ENCODE results near the gene MAF. TPM values are rescaled to one million over a fixed set of nuclear protein-coding genes. Genes with fewer than 3 reads are reported as not detected.

The MAF gene
- polyA plus RNA-seq, 3 donors: 0.03 to 0.92 TPM; not detected in 1

DNA sequence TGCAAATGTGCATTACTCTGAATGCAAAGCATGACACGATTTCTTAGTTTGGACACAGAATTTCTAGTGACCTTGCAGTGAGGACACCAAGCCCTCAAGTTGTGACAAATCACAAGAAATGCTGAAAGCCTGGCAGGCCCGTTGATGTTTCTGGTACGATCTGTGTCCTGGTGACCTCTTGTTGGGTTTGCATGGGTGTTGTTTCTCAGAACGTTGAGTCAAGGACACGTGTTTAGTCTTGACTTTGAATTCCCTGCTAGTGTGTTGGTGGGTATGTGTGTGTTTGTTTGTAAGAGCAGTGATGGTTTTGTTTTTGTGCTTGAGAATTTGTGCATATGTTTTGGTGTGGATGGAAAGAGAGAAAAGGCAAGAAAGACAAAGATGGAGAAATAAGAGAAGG, 37.8 kb upstream of the MAF start:
- Mint-ChIP-seq H3K4me1 (peaks cover 5% of the 10 kb centered on the region), H3K36me3 (no peaks in the 10 kb centered on the region), H3K27ac (no peak overlapping the region), H3K4me3 (no peak overlapping the region), H3K27me3 (ENCODE audit: low read depth in 3 of 3) (peaks cover 6 to 13% (median 7%) of the 10 kb centered on the region in 3 donors), H3K9me3 (peaks cover 0 to 7% (median 0%) of the 10 kb centered on the region in 7 donors)
- TF ChIP-seq, protein P1, sequence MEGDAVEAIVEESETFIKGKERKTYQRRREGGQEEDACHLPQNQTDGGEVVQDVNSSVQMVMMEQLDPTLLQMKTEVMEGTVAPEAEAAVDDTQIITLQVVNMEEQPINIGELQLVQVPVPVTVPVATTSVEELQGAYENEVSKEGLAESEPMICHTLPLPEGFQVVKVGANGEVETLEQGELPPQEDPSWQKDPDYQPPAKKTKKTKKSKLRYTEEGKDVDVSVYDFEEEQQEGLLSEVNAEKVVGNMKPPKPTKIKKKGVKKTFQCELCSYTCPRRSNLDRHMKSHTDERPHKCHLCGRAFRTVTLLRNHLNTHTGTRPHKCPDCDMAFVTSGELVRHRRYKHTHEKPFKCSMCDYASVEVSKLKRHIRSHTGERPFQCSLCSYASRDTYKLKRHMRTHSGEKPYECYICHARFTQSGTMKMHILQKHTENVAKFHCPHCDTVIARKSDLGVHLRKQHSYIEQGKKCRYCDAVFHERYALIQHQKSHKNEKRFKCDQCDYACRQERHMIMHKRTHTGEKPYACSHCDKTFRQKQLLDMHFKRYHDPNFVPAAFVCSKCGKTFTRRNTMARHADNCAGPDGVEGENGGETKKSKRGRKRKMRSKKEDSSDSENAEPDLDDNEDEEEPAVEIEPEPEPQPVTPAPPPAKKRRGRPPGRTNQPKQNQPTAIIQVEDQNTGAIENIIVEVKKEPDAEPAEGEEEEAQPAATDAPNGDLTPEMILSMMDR (IDR thresholded peaks at IDR 0.05): no peak
- DNase-seq: no peak
- Histone ChIP-seq H3K27ac (ENCODE audit: low read depth in 1 of 2, low read length in 2 of 2) (no peak overlapping the region), H3K4me2 (replicated peaks; ENCODE audit: extremely low read depth, low read length, poor library complexity, severe bottlenecking) (no peak overlapping the region), H2AFZ (ENCODE audit: insufficient read depth, low read depth, low read length, poor library complexity, severe bottlenecking) (no peak overlapping the region), H3K4me1 (ENCODE audit: control insufficient read depth in 1 of 2, insufficient read depth in 2 of 2, low read length in 2 of 2) (no peaks in the 10 kb centered on the region), H3K27me3 (ENCODE audit: control insufficient read depth in 2 of 2, insufficient read depth in 2 of 2, low read length in 2 of 2) (peaks cover 0 to 8% of the 10 kb centered on the region in 2 donors), H3K9ac (ENCODE audit: insufficient read depth, low read length, poor library complexity, severe bottlenecking) (no peak overlapping the region), H3K9me3 (replicated peaks in 1 of 2; ENCODE audit: control insufficient read depth in 1 of 2, insufficient read depth in 1 of 2, low read length in 2 of 2) (no peaks in the 10 kb centered on the region), H4K20me1 (ENCODE audit: insufficient read depth, low read length) (no peaks in the 10 kb centered on the region), H3K79me2 (ENCODE audit: insufficient read depth, low read length) (no peaks in the 10 kb centered on the region), H3K4me3 (replicated peaks in 1 of 3; ENCODE audit: low read depth in 2 of 3, low read length in 3 of 3) (no peak overlapping the region), H3K36me3 (replicated peaks in 1 of 2; ENCODE audit: control insufficient read depth in 1 of 2, insufficient read depth in 2 of 2, low read length in 2 of 2) (no peaks in the 10 kb centered on the region)
- intact Hi-C loops (cut with micrococcal nuclease): no loop called here
- WGBS (ENCODE audit: insufficient coverage): 92% methylated on average over 5 of the region's 5 CpGs

DNA sequence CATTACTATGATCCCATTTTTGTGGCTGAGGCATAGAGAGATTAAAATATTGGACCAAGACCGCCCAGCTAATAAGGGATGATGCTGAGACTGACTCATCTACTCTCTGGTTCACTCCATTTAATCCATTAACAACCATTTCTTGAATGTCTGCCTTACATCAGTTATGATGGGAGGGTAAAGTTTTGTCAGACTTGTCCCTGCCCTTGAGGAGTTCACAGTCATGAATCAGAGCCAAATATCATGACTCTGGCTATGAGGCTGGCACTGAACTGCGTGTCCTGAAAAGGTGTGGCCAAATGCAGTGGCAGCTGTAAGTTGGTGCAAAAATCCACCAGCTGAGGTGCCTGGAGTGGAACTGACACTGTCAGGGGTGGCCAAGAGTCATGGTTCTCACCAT, 35.0 kb upstream of the MAF start:
- no peak for DNase-seq
- intact Hi-C loops (cut with micrococcal nuclease): no loop called here
- Mint-ChIP-seq H3K27ac (no peak overlapping the region), H3K27me3 (ENCODE audit: low read depth in 3 of 3) (peaks cover 0 to 8% (median 2%) of the 10 kb centered on the region in 3 donors), H3K36me3 (no peaks in the 10 kb centered on the region), H3K4me3 (no peak overlapping the region), H3K4me1 (peaks cover under 1% of the 10 kb centered on the region), H3K9me3 (peaks cover 0 to 6% (median 0%) of the 10 kb centered on the region in 7 donors)
- Histone ChIP-seq H3K4me3 (replicated peaks in 1 of 3; ENCODE audit: low read depth in 2 of 3, low read length in 3 of 3) (no peak overlapping the region), H3K9ac (ENCODE audit: insufficient read depth, low read length, poor library complexity, severe bottlenecking) (no peak overlapping the region), H2AFZ (ENCODE audit: insufficient read depth, low read depth, low read length, poor library complexity, severe bottlenecking) (no peak overlapping the region), H3K27me3 (ENCODE audit: control insufficient read depth in 2 of 2, insufficient read depth in 2 of 2, low read length in 2 of 2) (no peaks in the 10 kb centered on the region), H3K36me3 (replicated peaks in 1 of 2; ENCODE audit: control insufficient read depth in 1 of 2, insufficient read depth in 2 of 2, low read length in 2 of 2) (no peaks in the 10 kb centered on the region), H4K20me1 (ENCODE audit: insufficient read depth, low read length) (no peaks in the 10 kb centered on the region), H3K4me1 (ENCODE audit: control insufficient read depth in 1 of 2, insufficient read depth in 2 of 2, low read length in 2 of 2) (no peaks in the 10 kb centered on the region), H3K27ac (ENCODE audit: low read depth in 1 of 2, low read length in 2 of 2) (no peak overlapping the region), H3K4me2 (replicated peaks; ENCODE audit: extremely low read depth, low read length, poor library complexity, severe bottlenecking) (no peak overlapping the region), H3K9me3 (replicated peaks in 1 of 2; ENCODE audit: control insufficient read depth in 1 of 2, insufficient read depth in 1 of 2, low read length in 2 of 2) (no peaks in the 10 kb centered on the region), H3K79me2 (ENCODE audit: insufficient read depth, low read length) (no peaks in the 10 kb centered on the region)
- WGBS (ENCODE audit: insufficient coverage): 83% methylated on average over 1 of the region's 2 CpGs
- TF ChIP-seq, protein P1 (IDR thresholded peaks at IDR 0.05): no peak
